ENCODE measurements around the gene CACHD1.
"Not testable (repeated sequence)": the region's sequence is repeated elsewhere in the genome, so short reads cannot be mapped to it uniquely, and the experiment has no call there.

Gene CACHD1

GRCh38 chr1:64594446-64594845 is 124.5 kb downstream of the CACHD1 start:
- DNase-seq (ENCODE audit: low spot score), result no peak

- no peak for DNase-seq (ENCODE audit: low spot score)
Observed at GRCh38 chr1:64595871-64596515, 126.1 kb downstream of the CACHD1 start.

- no peak for DNase-seq (ENCODE audit: low spot score)
Observed at GRCh38 chr1:64597113-64597512, 127.2 kb downstream of the CACHD1 start.

GRCh38 chr1:64598100-64598571 is 128.2 kb downstream of the CACHD1 start:
- DNase-seq (ENCODE audit: low spot score), result no peak

- no peak for DNase-seq (ENCODE audit: low spot score)
Observed at GRCh38 chr1:64599242-64599641, 129.3 kb downstream of the CACHD1 start.

GRCh38 chr1:64601207-64601606 is 131.3 kb downstream of the CACHD1 start:
- DNase-seq (ENCODE audit: low spot score), result no peak

GRCh38 chr1:64608005-64608650 is 138.2 kb downstream of the CACHD1 start:
- DNase-seq (ENCODE audit: low spot score), result no peak

GRCh38 chr1:64608651-64609048 is 138.7 kb downstream of the CACHD1 start:
- DNase-seq (ENCODE audit: low spot score), result no peak

GRCh38 chr1:64610950-64611349 is 141.0 kb downstream of the CACHD1 start:
- DNase-seq (ENCODE audit: low spot score), result not testable (repeated sequence)

- DNase-seq (ENCODE audit: low spot score), result no peak
Observed at GRCh38 chr1:64616039-64616438, 146.1 kb downstream of the CACHD1 start.

- no peak for DNase-seq (ENCODE audit: low spot score)
Observed at GRCh38 chr1:64623750-64624191, 153.8 kb downstream of the CACHD1 start.

GRCh38 chr1:64624218-64624713 is 154.3 kb downstream of the CACHD1 start:
- no peak for DNase-seq (ENCODE audit: low spot score)

- DNase-seq (ENCODE audit: low spot score), result no peak
Observed at GRCh38 chr1:64624808-64625207, 154.9 kb downstream of the CACHD1 start.

- DNase-seq (ENCODE audit: low spot score), result no peak
Observed at GRCh38 chr1:64630611-64631010, 160.7 kb downstream of the CACHD1 start.

GRCh38 chr1:64631346-64632034 is 161.6 kb downstream of the CACHD1 start:
- no peak for DNase-seq (ENCODE audit: low spot score)

GRCh38 chr1:64632936-64633335 is 163.0 kb downstream of the CACHD1 start:
- no peak for DNase-seq (ENCODE audit: low spot score)

GRCh38 chr1:64645735-64646134 is 175.8 kb downstream of the CACHD1 start:
- no peak for DNase-seq (ENCODE audit: low spot score)

- no peak for DNase-seq (ENCODE audit: low spot score)
Observed at GRCh38 chr1:64650411-64650810, 180.5 kb downstream of the CACHD1 start.

- no peak for DNase-seq (ENCODE audit: low spot score)
Observed at GRCh38 chr1:64651841-64652240, 181.9 kb downstream of the CACHD1 start.

- no peak for DNase-seq (ENCODE audit: low spot score)
Observed at GRCh38 chr1:64653466-64653865, 183.5 kb downstream of the CACHD1 start.

- DNase-seq (ENCODE audit: low spot score), result no peak
Observed at GRCh38 chr1:64654519-64655341, 184.8 kb downstream of the CACHD1 start.

- DNase-seq (ENCODE audit: low spot score), result no peak
Observed at GRCh38 chr1:64655861-64656260, 185.9 kb downstream of the CACHD1 start.
